ENCODE results near the gene SEMA4G.

The SEMA4G gene

GRCh38 chr10:100976906-100977305 is 7.6 kb downstream of the SEMA4G start:
- Histone ChIP-seq H3K9me3 (ENCODE audit: severe bottlenecking) (no peaks in the 10 kb centered on the region), H3K36me3 (ENCODE audit: low read depth) (no peaks in the 10 kb centered on the region), H3K27me3 (ENCODE audit: insufficient read depth, poor library complexity, severe bottlenecking) (no peaks in the 10 kb centered on the region), H3K27ac (ENCODE audit: poor library complexity, severe bottlenecking) (no peak overlapping the region), H3K4me3 (ENCODE audit: severe bottlenecking) (no peak overlapping the region), H3K4me1 (ENCODE audit: insufficient read depth, poor library complexity, severe bottlenecking) (no peaks in the 10 kb centered on the region)
- ATAC-seq (ENCODE audit: low read depth) (no peak), DNase-seq (ENCODE audit: low spot score) (no peak)
- no peak for TF ChIP-seq CTCF (IDR thresholded peaks at IDR 0.05; ENCODE audit: poor library complexity, severe bottlenecking)

DNA sequence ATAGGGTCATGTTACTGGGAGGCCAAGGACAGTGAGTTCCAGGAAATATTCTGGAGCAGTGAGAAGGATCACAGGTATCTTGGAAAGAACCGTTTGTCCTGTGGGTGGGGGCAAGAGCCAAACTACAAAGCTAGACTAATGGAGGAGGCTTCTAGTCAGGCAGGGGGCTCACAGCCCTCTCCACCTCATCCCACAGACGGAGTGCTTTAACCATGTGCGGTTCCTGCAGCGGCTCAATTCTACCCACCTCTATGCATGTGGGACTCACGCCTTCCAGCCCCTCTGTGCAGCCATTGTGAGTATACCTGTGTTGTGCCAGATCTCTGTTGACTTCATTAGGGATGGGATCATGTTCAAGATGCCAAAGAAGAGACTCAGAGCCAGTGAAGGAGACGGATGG is 8.1 kb downstream of the SEMA4G start:
- H3K9me3 ChIP-seq (ENCODE audit: severe bottlenecking): no peaks in the 10 kb centered on the region
- H3K27ac ChIP-seq (ENCODE audit: poor library complexity, severe bottlenecking): no peak overlapping the region
- no peak for ATAC-seq (ENCODE audit: low read depth)
- no peak for TF ChIP-seq CTCF (IDR thresholded peaks at IDR 0.05; ENCODE audit: poor library complexity, severe bottlenecking)
- no peaks in the 10 kb centered on the region for H3K36me3 ChIP-seq (ENCODE audit: low read depth)
- H3K4me3 ChIP-seq (ENCODE audit: severe bottlenecking): no peak overlapping the region
- no peak for DNase-seq (ENCODE audit: low spot score)
- H3K27me3 ChIP-seq (ENCODE audit: insufficient read depth, poor library complexity, severe bottlenecking): no peaks in the 10 kb centered on the region
- no peaks in the 10 kb centered on the region for H3K4me1 ChIP-seq (ENCODE audit: insufficient read depth, poor library complexity, severe bottlenecking)

DNA sequence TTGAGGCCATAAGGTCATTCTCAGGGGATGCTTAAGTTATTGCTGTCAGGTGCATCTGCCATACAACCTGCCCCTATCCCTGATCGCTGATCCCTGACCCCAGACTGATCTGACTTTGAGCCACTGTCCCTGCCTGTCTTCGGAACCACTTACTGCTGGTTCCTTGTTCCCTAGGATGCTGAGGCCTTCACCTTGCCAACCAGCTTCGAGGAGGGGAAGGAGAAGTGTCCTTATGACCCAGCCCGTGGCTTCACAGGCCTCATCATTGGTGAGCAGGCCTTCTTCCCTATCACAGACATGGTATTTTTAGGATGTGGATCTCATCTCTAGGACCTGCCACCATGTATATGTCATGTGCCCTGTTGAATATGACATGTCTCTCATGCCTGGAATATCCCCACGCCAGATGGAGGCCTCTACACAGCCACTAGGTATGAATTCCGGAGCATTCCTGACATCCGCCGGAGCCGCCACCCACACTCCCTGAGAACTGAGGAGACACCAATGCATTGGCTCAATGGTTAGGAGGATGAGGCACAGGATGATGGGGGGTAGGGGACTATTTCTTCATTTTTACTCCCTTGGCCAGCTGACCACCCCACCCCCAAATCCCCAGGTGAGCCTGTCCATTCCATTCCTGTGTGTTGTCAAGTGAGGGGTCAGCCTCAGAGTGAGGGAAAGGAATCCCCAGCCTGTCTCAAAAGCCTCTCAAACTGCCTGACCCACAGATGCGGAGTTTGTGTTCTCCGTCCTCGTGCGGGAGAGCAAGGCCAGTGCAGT is 9.0 kb downstream of the SEMA4G start:
- no peak overlapping the region for H3K4me3 ChIP-seq (ENCODE audit: severe bottlenecking)
- H3K9me3 ChIP-seq (ENCODE audit: severe bottlenecking): no peaks in the 10 kb centered on the region
- no peaks in the 10 kb centered on the region for H3K4me1 ChIP-seq (ENCODE audit: insufficient read depth, poor library complexity, severe bottlenecking)
- H3K27me3 ChIP-seq (ENCODE audit: insufficient read depth, poor library complexity, severe bottlenecking): no peaks in the 10 kb centered on the region
- no peak overlapping the region for H3K27ac ChIP-seq (ENCODE audit: poor library complexity, severe bottlenecking)
- H3K36me3 ChIP-seq (ENCODE audit: low read depth): no peaks in the 10 kb centered on the region
- TF ChIP-seq CTCF (IDR thresholded peaks at IDR 0.05; ENCODE audit: poor library complexity, severe bottlenecking): no peak
- no peak for ATAC-seq (ENCODE audit: low read depth)
- DNase-seq (ENCODE audit: low spot score): no peak

DNA sequence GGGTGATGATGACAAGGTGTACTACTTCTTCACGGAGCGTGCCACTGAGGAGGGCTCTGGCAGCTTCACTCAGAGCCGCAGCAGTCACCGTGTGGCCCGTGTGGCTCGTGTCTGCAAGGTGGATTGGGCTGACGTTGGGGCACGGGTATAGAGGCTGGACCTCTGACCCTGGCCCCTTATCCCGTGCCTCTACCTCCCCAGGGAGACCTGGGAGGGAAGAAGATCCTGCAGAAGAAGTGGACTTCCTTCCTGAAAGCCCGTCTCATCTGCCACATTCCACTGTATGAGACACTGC is 9.5 kb downstream of the SEMA4G start:
- no peak overlapping the region for H3K27ac ChIP-seq (ENCODE audit: poor library complexity, severe bottlenecking)
- TF ChIP-seq CTCF (IDR thresholded peaks at IDR 0.05; ENCODE audit: poor library complexity, severe bottlenecking): no peak
- H3K4me3 ChIP-seq (ENCODE audit: severe bottlenecking): no peak overlapping the region
- no peaks in the 10 kb centered on the region for H3K4me1 ChIP-seq (ENCODE audit: insufficient read depth, poor library complexity, severe bottlenecking)
- ATAC-seq (ENCODE audit: low read depth): no peak
- no peaks in the 10 kb centered on the region for H3K9me3 ChIP-seq (ENCODE audit: severe bottlenecking)
- H3K36me3 ChIP-seq (ENCODE audit: low read depth): no peaks in the 10 kb centered on the region
- H3K27me3 ChIP-seq (ENCODE audit: insufficient read depth, poor library complexity, severe bottlenecking): no peaks in the 10 kb centered on the region
- DNase-seq (ENCODE audit: low spot score): no peak

DNA sequence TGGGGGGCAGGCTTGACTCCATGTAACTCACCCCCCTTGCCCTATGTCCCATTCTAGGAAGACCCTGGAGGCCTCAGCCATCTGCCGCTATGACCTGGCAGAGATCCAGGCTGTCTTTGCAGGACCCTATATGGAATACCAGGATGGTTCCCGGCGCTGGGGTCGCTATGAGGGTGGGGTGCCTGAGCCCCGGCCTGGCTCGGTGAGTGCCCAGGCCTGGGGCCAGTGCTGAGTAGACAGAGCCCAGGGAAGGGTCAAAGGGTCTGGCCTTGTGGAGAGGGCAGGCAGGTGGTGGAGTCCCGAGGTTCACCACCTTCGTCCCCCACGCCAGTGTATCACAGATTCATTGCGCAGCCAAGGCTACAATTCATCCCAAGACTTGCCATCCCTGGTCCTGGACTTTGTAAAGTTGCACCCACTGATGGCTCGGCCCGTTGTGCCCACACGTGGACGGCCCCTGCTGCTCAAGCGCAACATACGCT is 10.5 kb downstream of the SEMA4G start:
- no peak for ATAC-seq (ENCODE audit: low read depth)
- H3K27ac ChIP-seq (ENCODE audit: poor library complexity, severe bottlenecking): no peak overlapping the region
- H3K4me1 ChIP-seq (ENCODE audit: insufficient read depth, poor library complexity, severe bottlenecking): no peaks in the 10 kb centered on the region
- no peaks in the 10 kb centered on the region for H3K36me3 ChIP-seq (ENCODE audit: low read depth)
- H3K27me3 ChIP-seq (ENCODE audit: insufficient read depth, poor library complexity, severe bottlenecking): no peaks in the 10 kb centered on the region
- DNase-seq (ENCODE audit: low spot score): no peak
- H3K4me3 ChIP-seq (ENCODE audit: severe bottlenecking): no peak overlapping the region
- no peaks in the 10 kb centered on the region for H3K9me3 ChIP-seq (ENCODE audit: severe bottlenecking)
- no peak for TF ChIP-seq CTCF (IDR thresholded peaks at IDR 0.05; ENCODE audit: poor library complexity, severe bottlenecking)

All from RWPE2 (cell line).